HL-60 (cell line): Measurements from ENCODE around the gene PLCD1.

Experiments used
- DNase-seq, 2 experiments: peaks; one replicate each; pipeline ENCODE4 v3.0.0-alpha.2; 2010 to 2020; ENCODE audit warnings: low read depth in 1 of 2, low spot score in 1 of 2
- H3K27ac ChIP-seq: fragments of 250-450 bp; sonication (Bioruptor Pico); replicated peaks from 2 replicates; pipeline ENCODE4 v1.5.1; 2020; ENCODE audit warnings: mild to moderate bottlenecking, moderate library complexity
- H3K27me3 ChIP-seq: fragments of 250-450 bp; sonication (Bioruptor Pico); 2 replicates; pipeline ENCODE4 v1.5.1; 2021; ENCODE audit warnings: mild to moderate bottlenecking, moderate library complexity; ENCODE audit not compliant: insufficient read depth, poor library complexity, severe bottlenecking
- H3K4me3 ChIP-seq: replicated peaks from 2 replicates; pipeline ENCODE4 v1.5.1; 2011; ENCODE audit warnings: mild to moderate bottlenecking, control low read depth, low read length; ENCODE audit not compliant: insufficient read depth
- GABPA ChIP-seq: IDR thresholded peaks from 2 replicates; pipeline ENCODE4 v1.6.1; 2012; ENCODE audit warnings: low read depth
- POLR2AphosphoS5 ChIP-seq: IDR thresholded peaks from 2 replicates; pipeline ENCODE4 v1.6.1; 2012; ENCODE audit warnings: low read depth
- SPI1 ChIP-seq: IDR thresholded peaks from 2 replicates; pipeline ENCODE4 v1.6.1; 2012; ENCODE audit warnings: low read depth, mild to moderate bottlenecking, borderline replicate concordance
- TF ChIP-seq, protein P1 (sequence below): IDR thresholded peaks from 2 replicates; pipeline ENCODE4 v1.6.1; 2012; ENCODE audit warnings: low read depth; ENCODE audit not compliant: insufficient replicate concordance
- TF ChIP-seq, protein P2 (sequence below): IDR thresholded peaks from one replicate; pipeline ENCODE4 v1.5.1; 2011; ENCODE audit warnings: low read length, control low read depth, inconsistent platforms; ENCODE audit not compliant: insufficient read depth

Gene PLCD1

DNA sequence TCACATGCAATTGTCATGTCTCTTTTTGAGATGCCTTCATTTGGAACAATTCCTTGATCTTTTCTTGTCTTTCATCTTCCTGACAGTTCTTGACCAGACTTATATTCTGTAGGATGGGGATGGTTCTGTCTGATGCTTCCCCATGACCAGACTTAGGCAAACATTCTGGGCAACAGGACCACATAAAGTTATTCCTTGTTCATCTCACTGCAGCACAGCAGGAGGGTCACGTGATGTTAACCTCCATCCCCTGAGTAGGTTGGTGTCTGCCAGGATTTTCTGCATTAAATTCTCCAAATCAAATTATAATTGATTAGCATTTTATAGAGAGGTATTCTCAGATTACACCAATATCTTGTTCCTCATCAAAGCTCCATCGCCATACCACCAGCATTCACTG lies 17.4 kb upstream of the PLCD1 start:
- Histone ChIP-seq H3K27ac (no peak overlapping the region), H3K4me3 (no peak overlapping the region), H3K27me3 (peaks cover 5% of the 10 kb centered on the region)
- TF ChIP-seq, protein P1, sequence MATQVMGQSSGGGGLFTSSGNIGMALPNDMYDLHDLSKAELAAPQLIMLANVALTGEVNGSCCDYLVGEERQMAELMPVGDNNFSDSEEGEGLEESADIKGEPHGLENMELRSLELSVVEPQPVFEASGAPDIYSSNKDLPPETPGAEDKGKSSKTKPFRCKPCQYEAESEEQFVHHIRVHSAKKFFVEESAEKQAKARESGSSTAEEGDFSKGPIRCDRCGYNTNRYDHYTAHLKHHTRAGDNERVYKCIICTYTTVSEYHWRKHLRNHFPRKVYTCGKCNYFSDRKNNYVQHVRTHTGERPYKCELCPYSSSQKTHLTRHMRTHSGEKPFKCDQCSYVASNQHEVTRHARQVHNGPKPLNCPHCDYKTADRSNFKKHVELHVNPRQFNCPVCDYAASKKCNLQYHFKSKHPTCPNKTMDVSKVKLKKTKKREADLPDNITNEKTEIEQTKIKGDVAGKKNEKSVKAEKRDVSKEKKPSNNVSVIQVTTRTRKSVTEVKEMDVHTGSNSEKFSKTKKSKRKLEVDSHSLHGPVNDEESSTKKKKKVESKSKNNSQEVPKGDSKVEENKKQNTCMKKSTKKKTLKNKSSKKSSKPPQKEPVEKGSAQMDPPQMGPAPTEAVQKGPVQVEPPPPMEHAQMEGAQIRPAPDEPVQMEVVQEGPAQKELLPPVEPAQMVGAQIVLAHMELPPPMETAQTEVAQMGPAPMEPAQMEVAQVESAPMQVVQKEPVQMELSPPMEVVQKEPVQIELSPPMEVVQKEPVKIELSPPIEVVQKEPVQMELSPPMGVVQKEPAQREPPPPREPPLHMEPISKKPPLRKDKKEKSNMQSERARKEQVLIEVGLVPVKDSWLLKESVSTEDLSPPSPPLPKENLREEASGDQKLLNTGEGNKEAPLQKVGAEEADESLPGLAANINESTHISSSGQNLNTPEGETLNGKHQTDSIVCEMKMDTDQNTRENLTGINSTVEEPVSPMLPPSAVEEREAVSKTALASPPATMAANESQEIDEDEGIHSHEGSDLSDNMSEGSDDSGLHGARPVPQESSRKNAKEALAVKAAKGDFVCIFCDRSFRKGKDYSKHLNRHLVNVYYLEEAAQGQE = no peak
- TF ChIP-seq SPI1 = no peak
- TF ChIP-seq, protein P2, sequence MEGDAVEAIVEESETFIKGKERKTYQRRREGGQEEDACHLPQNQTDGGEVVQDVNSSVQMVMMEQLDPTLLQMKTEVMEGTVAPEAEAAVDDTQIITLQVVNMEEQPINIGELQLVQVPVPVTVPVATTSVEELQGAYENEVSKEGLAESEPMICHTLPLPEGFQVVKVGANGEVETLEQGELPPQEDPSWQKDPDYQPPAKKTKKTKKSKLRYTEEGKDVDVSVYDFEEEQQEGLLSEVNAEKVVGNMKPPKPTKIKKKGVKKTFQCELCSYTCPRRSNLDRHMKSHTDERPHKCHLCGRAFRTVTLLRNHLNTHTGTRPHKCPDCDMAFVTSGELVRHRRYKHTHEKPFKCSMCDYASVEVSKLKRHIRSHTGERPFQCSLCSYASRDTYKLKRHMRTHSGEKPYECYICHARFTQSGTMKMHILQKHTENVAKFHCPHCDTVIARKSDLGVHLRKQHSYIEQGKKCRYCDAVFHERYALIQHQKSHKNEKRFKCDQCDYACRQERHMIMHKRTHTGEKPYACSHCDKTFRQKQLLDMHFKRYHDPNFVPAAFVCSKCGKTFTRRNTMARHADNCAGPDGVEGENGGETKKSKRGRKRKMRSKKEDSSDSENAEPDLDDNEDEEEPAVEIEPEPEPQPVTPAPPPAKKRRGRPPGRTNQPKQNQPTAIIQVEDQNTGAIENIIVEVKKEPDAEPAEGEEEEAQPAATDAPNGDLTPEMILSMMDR = no peak
- TF ChIP-seq GABPA = no peak
- TF ChIP-seq POLR2AphosphoS5 = no peak
- DNase-seq = no peak

DNA sequence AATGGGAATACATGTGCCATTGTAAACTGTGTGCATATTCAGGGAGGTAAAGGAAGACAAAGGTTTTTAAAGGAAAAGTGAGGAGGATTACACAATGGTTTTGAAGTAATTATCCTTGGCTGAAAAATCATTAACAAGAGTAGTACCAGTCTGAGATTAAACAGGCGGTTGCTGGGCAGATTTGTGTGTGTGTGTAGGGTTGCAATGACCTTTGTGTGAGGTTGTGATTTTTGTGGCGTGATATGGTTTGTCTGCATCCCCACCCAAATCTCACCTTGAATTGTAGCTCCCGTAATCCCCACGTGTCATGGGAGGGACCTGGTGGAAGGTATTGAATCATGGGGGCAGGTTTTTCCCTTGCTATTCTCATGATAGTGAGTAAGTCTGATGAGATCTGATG lies 16.6 kb upstream of the PLCD1 start:
- DNase-seq = no peak
- peaks cover 5% of the 10 kb centered on the region for H3K27me3 ChIP-seq
- no peak overlapping the region for H3K4me3 ChIP-seq
- H3K27ac ChIP-seq = no peak overlapping the region
- TF ChIP-seq, protein P1 = no peak
- no peak for TF ChIP-seq SPI1
- no peak for TF ChIP-seq GABPA
- TF ChIP-seq, protein P2 = no peak
- no peak for TF ChIP-seq POLR2AphosphoS5

DNA sequence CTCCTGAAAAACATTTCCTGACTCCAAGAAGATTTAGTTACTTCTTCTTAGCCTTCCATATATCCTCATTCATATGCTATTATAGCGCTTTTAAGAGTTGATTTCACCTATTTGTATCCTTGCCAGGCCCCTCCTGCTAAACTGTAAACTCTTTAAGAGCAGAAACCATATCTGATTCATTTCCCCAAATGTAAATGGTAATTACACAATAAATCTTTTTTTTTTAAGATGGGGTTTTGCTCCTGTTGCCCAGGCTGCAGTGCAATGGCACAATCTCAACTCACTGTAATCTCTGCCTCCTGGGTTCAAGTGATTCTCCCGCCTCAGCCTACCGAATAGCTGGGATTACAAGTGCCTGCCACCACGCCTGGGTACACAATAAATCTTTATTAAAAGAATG lies 14.0 kb upstream of the PLCD1 start:
- Histone ChIP-seq H3K4me3 (no peak overlapping the region), H3K27ac (no peak overlapping the region), H3K27me3 (peaks cover 5% of the 10 kb centered on the region)
- no peak for DNase-seq
- TF ChIP-seq, protein P2 = no peak
- TF ChIP-seq POLR2AphosphoS5 = no peak
- no peak for TF ChIP-seq GABPA
- no peak for TF ChIP-seq SPI1
- TF ChIP-seq, protein P1 = no peak
